ENCODE data around the gene UBR1.
"Not testable (repeated sequence)": the region's sequence is repeated elsewhere in the genome, so short reads cannot be mapped to it uniquely, and the experiment has no call there.

UBR1 gene

DNA sequence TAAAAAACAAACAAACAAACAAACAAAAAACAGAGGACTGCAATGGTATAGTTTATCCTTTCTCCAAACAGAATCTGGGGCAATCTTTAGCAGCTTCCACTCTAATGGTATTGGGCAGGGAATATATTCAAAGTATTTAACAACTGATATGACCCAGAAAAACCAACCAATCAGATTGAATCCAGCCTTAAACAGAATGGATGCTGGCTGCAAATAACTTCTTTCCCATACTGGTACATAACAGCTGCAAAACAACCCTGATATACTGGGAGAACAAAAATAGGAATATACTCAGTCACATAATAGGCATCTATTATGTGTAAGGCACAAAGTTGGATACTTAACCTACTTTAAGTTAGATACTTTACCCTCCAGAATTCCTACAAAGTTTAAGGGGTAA is 49.1 kb downstream of the UBR1 start:
- no peak for DNase-seq (ENCODE audit: low spot score)

DNA sequence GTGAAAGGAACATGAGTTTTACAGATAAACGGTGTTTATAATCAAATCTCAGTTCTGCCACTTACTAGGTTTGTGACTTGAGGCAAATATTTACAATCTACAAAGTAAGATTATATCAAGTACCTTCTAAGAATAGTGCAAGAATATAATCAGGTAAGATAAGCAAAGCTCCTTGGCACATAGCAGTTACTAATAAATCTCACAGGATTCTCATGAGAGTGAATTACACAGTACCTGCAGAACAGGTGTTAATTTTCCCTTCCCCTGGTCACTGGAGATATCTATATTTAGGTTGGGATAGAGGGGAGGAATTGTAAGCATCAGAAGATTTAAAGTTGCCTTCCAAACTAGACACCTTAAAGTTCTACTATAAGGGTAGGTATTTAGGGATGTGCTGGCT is 53.0 kb downstream of the UBR1 start:
- no peak for DNase-seq (ENCODE audit: low spot score)

- no peak for DNase-seq (ENCODE audit: low spot score)
Observed at GRCh38 chr15:43048935-43049334, 56.9 kb downstream of the UBR1 start.

DNA sequence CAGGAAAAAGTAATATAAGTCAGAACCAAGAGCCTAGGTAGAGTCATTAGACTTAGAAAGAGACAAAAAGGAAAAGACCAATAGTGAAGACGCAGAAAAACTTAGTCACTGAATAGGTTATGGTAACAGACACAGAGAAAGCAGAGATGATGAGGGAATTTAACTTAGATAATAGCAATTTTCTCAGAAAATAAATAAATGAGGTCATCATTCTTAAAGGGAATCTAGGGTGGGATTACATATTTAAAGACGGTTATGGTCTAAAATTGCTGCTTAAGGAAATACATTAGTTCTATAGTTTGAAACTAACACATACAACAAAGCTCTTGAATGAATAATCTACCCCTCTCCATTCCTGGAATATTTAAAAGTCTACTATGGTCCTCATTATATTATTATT is 59.4 kb downstream of the UBR1 start:
- DNase-seq (ENCODE audit: low spot score): no peak

GRCh38 chr15:43042885-43043284 is 63.0 kb downstream of the UBR1 start:
- no peak for DNase-seq (ENCODE audit: low spot score)

- DNase-seq (ENCODE audit: low spot score): not testable (repeated sequence)
Observed at GRCh38 chr15:43041085-43041484, 64.8 kb downstream of the UBR1 start.

DNA sequence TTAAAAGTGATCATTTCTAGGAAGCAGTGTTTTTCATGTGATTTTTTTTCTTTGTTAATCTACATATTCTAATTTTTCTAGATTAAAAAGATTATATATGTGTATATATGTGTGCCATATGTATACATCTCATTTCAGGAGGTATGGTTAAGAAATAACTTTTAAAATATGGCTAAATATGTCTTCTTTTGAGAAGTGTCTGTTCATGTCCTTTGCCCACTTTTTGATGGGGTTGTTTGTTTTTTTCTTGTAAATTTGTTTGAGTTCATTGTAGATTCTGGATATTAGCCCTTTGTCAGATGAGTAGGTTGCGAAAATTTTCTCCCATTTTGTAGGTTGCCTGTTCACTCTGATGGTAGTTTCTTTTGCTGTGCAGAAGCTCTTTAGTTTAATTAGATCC is 70.6 kb downstream of the UBR1 start:
- DNase-seq (ENCODE audit: low spot score): not testable (repeated sequence)

DNA sequence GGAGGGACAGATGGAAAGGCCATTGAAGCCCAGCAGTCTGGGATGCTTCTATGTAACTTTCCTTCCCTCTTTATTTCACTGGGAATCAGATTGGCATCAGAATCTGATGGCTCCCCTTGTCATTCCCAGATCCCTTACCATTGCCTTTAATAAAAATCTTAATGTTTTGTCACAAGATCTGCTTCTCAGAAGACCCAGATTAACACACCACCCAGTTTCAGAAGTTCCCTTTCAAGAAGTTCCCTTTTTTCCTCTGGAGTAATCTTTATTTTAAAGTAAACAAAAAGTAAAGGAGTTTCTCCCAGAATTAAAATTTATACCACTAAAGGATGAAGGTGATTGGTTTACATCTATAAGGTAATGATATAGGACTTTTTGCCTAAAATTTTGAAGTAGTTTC is 76.4 kb downstream of the UBR1 start:
- no peak for DNase-seq (ENCODE audit: low spot score)

DNA sequence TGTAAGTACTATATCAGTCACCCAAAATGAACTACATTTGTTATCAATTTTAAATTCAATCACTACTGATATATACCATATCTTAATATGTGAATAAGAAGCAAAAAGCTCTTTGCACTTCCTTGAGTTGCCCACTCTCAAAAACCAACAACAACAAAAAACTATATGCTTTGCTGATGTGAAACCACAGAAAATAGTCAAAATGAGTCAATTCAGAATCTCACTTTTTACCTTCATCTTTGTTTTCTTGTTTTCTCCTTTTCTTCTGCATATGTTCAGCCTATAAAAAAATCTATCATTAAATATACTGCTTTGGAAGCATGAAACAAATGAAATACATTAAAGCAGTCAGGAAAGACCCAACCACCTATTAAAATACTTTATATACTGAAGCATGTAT is 80.7 kb downstream of the UBR1 start:
- no peak for DNase-seq (ENCODE audit: low spot score)

DNA sequence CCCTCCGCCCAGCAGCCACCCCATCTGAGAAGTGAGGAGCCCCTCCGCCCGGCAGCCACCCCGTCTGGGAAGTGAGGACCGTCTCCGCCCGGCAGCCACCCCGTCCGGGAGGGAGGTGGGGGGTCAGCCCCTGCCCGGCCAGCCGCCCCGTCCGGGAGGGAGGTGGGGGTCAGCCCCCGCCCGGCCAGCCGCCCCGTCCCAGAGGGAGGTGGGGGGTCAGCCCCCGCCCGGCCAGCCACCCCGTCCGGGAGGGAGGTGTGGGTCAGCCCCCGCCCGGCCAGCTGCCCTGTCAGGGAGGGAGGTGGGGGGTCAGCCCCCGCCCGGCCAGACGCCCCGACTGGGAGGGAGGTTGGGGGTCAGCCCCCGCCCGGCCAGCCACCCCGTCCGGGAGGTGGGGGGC is 91.2 kb downstream of the UBR1 start:
- not testable (repeated sequence) for DNase-seq (ENCODE audit: low spot score)

GRCh38 chr15:43009206-43009605 is 96.6 kb downstream of the UBR1 start:
- DNase-seq (ENCODE audit: low spot score): no peak

DNA sequence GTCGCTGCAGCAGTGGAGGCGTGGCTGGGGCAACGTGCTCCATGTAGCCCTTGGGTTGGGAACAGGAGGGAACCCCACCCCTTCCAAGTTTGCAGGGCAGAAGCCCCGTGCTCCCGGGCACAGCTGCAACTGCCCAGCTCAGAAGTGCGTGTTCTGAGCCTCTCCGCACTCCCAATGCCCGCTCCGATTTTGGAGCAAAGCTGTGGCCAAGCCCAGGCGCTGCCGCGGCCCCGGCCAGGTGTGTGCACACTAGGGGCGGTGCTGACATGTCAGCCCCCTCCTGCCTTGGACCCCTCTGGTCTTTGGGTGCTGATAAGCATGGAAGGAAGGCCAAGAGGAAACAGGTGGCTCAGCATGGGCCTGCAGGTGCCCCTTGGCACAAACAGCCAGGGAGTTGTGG is 97.7 kb downstream of the UBR1 start:
- no peak for DNase-seq (ENCODE audit: low spot score)

DNA sequence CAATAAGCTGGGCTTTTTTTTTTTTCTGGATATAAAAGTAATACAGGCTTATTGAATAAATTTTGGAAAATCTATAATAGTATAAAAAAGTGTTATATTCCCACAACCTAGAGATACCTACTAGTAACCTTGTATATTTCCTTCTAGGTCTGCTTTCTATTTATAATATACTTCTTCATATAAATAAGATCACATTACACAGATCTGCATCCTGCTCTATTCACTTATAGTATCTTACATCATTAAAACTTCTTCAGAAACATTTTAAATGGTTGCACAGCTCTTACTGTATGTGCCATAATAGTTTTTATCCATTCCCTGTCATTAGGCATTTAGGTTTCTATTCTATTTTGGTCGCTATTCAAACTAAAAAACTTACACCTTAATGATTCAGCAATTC is 98.3 kb downstream of the UBR1 start:
- DNase-seq (ENCODE audit: low spot score): no peak

GRCh38 chr15:43006991-43007390 is 98.8 kb downstream of the UBR1 start:
- DNase-seq (ENCODE audit: low spot score): no peak

DNA sequence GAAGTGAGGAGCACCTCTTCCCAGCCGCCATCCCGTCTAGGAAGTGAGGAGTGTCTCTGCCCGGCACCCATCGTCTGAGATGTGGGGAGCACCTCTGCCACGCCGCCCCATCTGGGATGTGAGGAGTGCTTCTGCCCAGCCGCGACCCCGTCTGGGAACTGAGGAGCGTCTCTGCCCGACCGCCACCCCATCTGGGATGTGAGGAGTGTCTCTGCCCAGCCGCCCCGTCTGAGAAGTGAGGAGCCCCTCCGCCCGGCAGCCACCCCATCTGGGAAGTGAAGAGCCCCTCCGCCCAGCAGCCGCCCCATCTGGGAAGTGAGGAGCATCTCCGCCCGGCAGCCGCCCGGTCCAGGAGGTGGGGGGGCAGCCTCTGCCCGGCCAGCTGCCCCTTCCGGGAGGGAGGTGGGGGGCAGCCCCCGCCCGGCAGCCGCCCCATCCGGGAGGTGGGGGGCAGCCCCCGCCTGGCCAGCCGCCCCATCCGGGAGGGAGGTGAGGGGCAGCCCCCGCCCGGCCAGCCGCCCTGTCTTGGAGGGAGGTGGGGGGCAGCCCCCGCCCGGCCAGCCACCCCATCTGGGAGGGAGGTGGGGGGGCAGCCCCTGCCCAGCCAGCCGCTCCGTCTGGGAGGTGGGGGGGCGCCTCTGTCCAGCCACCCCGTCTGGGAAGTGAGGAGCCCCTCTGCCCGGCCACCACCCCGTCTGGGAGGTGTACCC is 100.8 kb downstream of the UBR1 start:
- DNase-seq (ENCODE audit: low spot score): not testable (repeated sequence)

DNA sequence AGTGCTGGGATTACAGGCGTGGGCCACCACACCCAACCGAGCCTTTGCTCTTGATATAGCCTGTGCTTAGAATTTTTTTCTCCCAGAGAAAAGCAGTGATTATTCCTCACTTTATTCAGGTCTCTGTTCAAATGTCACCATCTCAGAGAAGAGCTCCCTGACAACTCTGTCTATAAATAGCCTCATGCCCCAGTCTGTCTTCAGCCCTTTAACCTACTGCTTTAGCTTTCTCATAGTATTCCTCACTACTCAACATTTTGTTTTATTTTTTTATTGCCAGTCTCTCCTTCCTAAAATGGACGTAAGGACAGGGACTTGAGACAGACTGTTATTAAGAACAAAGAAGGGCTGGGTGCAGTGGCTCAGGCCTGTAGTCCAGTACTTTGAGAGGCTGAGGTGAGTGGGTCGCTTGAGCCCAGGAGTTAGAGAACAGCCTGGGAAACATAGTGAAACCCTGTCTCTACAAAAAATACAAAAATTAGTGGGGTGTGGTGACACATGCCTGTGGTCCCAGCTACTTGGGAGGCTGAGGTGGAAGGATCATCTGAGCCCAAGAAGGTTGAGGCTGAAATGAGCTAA is 106.5 kb downstream of the UBR1 start:
- DNase-seq (ENCODE audit: low spot score): no peak

- DNase-seq (ENCODE audit: low spot score): no peak
Observed at GRCh38 chr15:42996871-42997270, 109.0 kb downstream of the UBR1 start.

DNA sequence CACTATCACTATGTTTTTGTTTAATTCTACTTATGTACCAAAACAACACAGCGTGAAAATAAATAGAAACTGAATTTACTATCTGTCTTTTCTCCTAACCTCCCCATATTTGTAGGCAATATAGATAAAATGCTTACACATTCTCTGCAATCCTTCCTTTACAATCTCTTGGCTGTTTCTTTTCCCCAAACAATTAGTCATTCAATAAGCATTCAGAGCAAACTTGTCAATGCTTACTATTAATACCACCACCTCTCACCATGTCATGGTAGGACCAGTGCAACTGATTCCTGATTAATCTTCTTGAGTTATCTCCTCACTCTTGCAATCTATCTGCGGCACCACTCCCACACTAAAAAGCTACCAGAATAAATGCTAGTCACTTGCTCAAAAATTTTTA is 111.3 kb downstream of the UBR1 start:
- peak; percentile 12 for DNase-seq (ENCODE audit: low spot score)

- DNase-seq (ENCODE audit: low spot score): no peak
Observed at GRCh38 chr15:42992626-42993025, 113.2 kb downstream of the UBR1 start.

DNA sequence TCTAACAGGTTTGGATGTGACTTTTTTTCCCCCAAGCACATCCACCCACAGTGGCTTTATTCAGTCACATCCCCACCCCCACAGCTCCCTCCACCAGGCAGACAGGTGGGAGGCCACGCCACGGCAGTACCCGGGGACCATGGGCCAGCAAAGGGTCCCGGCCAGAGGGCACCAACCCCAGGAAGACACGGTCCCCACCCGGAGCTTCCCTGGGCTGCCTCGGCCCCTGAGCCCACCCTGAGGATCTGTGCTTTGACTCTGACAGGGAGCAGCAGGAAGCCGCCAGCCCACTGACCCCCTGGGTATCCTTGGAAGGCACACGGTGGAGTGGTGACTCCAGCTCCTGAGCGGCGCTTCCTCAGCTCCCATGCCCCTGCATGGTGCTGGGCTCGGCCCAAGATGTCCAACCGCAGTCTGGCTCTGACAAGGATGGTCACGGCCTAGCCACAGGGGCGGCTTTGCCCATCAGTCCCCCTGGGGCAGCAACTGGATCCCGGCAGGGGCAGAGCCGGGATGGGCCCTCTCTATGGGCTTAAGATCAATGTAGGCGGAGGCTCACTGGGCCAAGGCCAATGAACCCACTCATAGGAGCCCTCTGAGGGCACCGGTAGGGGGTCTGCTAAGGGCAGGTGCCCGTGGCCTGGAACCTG is 119.0 kb downstream of the UBR1 start:
- DNase-seq (ENCODE audit: low spot score): no peak

DNA sequence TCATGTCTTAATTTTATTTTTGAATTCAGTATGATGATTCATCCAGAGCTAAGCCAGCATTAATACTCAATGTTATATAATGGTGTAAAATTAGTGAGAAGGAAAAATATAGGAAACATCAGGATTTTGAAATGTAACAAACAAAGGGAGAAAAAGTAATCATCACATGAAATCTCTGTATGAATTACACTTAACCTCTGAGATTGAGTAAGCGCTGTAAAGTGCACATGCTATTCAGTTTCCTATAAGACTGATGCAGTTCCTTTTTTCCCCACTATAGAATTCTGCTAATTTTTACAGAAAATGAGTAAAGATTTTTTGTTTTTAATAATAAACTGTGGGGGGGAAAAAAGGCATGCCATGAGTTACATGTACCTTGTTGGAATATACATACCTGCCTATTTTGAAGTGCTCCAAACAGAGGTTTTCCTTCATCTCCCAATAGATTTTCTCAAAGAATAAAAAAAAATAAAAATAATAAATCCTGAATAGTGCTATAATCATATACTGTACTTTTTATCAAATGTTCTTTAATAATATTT is 121.3 kb downstream of the UBR1 start:
- DNase-seq (ENCODE audit: low spot score): no peak

- not testable (repeated sequence) for DNase-seq (ENCODE audit: low spot score)
Observed at GRCh38 chr15:42979113-42979512, 126.7 kb downstream of the UBR1 start.

GRCh38 chr15:42974202-42974862 is 131.5 kb downstream of the UBR1 start:
- DNase-seq (ENCODE audit: low spot score): no peak
